NCI-H526 (cell line): ENCODE data around the gene MIF4GD.
"Not testable (repeated sequence)": the region's sequence is repeated elsewhere in the genome, so short reads cannot be mapped to it uniquely, and the experiment has no call there.

Experiments
- DNase-seq, 2 experiments: peaks; one replicate each; lab custom pipeline; 2025; lab: John Stamatoyannopoulos, UW

The MIF4GD gene

GRCh38 chr17:75260641-75261335 is 10.2 kb downstream of the MIF4GD start:
- no peak for DNase-seq

- DNase-seq = not testable (repeated sequence)
These were observed 13.8 kb downstream of the MIF4GD start for GRCh38 chr17:75257228-75257627.

GRCh38 chr17:75255954-75256698 is 14.9 kb downstream of the MIF4GD start:
- not testable (repeated sequence) for DNase-seq

GRCh38 chr17:75252039-75252816 is 18.8 kb downstream of the MIF4GD start:
- DNase-seq = no peak

GRCh38 chr17:75250009-75250471 is 21.0 kb downstream of the MIF4GD start:
- DNase-seq = no peak

GRCh38 chr17:75249564-75249963 is 21.5 kb downstream of the MIF4GD start:
- DNase-seq = no peak

GRCh38 chr17:75246404-75246803 is 24.6 kb downstream of the MIF4GD start:
- DNase-seq = no peak

- no peak for DNase-seq
These were observed 26.0 kb downstream of the MIF4GD start for GRCh38 chr17:75245011-75245410.

GRCh38 chr17:75244133-75244866 is 26.7 kb downstream of the MIF4GD start:
- DNase-seq = no peak

GRCh38 chr17:75242461-75243042 is 28.5 kb downstream of the MIF4GD start:
- no peak for DNase-seq

GRCh38 chr17:75241996-75242460 is 29.0 kb downstream of the MIF4GD start:
- no peak for DNase-seq

GRCh38 chr17:75241502-75241901 is 29.5 kb downstream of the MIF4GD start:
- DNase-seq = no peak

- DNase-seq = no peak
These were observed 29.9 kb downstream of the MIF4GD start for GRCh38 chr17:75241143-75241430.

GRCh38 chr17:75240394-75241142 is 30.5 kb downstream of the MIF4GD start:
- peak; percentile 33 to 70 for DNase-seq

- no peak for DNase-seq
These were observed 31.1 kb downstream of the MIF4GD start for GRCh38 chr17:75239778-75240393.

GRCh38 chr17:75239214-75239613 is 31.8 kb downstream of the MIF4GD start:
- no peak for DNase-seq

- peak; percentile 64 to 79 for DNase-seq
These were observed 32.3 kb downstream of the MIF4GD start for GRCh38 chr17:75238684-75239191.

- DNase-seq = no peak
These were observed 32.9 kb downstream of the MIF4GD start for GRCh38 chr17:75238020-75238580.

- DNase-seq = no peak
These were observed 33.7 kb downstream of the MIF4GD start for GRCh38 chr17:75237100-75238014.
